Mucosa of rectum (tissue), 2 donors: ENCODE results near the gene ATXN1L.
"Not testable (repeated sequence)": the region's sequence is repeated elsewhere in the genome, so short reads cannot be mapped to it uniquely, and the experiment has no call there.

Experiments
- H3K27ac ChIP-seq, 2 donors: one replicate each; pipeline ENCODE4 v1.7.0; 2013; ENCODE audit warnings: inconsistent platforms in 2 of 2, low read depth in 2 of 2, low read length in 2 of 2
- H3K27me3 ChIP-seq, 2 donors: one replicate each; pipeline ENCODE4 v1.7.0; 2013; ENCODE audit warnings: low read length in 2 of 2; ENCODE audit not compliant: control insufficient read depth in 2 of 2, insufficient read depth in 2 of 2
- H3K36me3 ChIP-seq, 2 donors: one replicate each; pipeline ENCODE4 v1.7.0; 2013; ENCODE audit warnings: low read length in 2 of 2; ENCODE audit not compliant: control insufficient read depth in 2 of 2, insufficient read depth in 2 of 2
- H3K4me1 ChIP-seq, 2 donors: one replicate each; pipeline ENCODE4 v1.7.0; 2013; ENCODE audit warnings: low read length in 2 of 2, mild to moderate bottlenecking in 1 of 2; ENCODE audit not compliant: control insufficient read depth in 2 of 2, insufficient read depth in 2 of 2
- H3K4me3 ChIP-seq, 2 donors: one replicate each; pipeline ENCODE4 v1.7.0; 2013; ENCODE audit warnings: low read length in 2 of 2
- H3K9ac ChIP-seq, 2 donors: one replicate each; pipeline ENCODE4 v1.7.0; 2013; ENCODE audit warnings: low read length in 2 of 2, low read depth in 1 of 2, mild to moderate bottlenecking in 1 of 2
- H3K9me3 ChIP-seq, 2 donors: one replicate each; pipeline ENCODE4 v1.7.0; 2013; ENCODE audit warnings: low read length in 2 of 2; ENCODE audit not compliant: control insufficient read depth in 2 of 2
- donor health status: healthy.
- donor health status: Normal muscosa, but diverticular disease.

ATXN1L gene

GRCh38 chr16:71845639-71846430 lies at the start of gene ATXN1L:
ATXN1L (plus strand) TSS chr16:71845976; CDS start chr16:71849741, 3,765 bp downstream.
- no peaks in the 10 kb centered on the region for H3K9me3 ChIP-seq
- peak within 1 kb of the TSS; percentile 78 to 95 for H3K4me3 ChIP-seq
- peak within 1 kb of the TSS; percentile 92 to 96 for H3K9ac ChIP-seq
- H3K4me1 ChIP-seq: peaks cover 8% of the 10 kb centered on the region in 2 donors
- H3K27me3 ChIP-seq: no peaks in the 10 kb centered on the region
- peak within 1 kb of the TSS; percentile 70 to 86 for H3K27ac ChIP-seq
- peaks cover 20 to 22% of the 10 kb centered on the region in 2 donors for H3K36me3 ChIP-seq

- no peaks in the 10 kb centered on the region for H3K4me1 ChIP-seq
- H3K9ac ChIP-seq: no peak overlapping the region
- no peaks in the 10 kb centered on the region for H3K9me3 ChIP-seq
- H3K4me3 ChIP-seq: no peak overlapping the region
- peaks cover 0 to 7% of the 10 kb centered on the region in 2 donors for H3K36me3 ChIP-seq
- no peaks in the 10 kb centered on the region for H3K27me3 ChIP-seq
- no peak overlapping the region for H3K27ac ChIP-seq
Measured at GRCh38 chr16:71796501-71797097, 49.2 kb upstream of the ATXN1L start.

GRCh38 chr16:71803305-71803690 lies 42.5 kb upstream of the ATXN1L start:
- no peaks in the 10 kb centered on the region for H3K27me3 ChIP-seq
- peaks cover 0 to 6% of the 10 kb centered on the region in 2 donors for H3K36me3 ChIP-seq
- H3K9ac ChIP-seq: no peak overlapping the region
- H3K27ac ChIP-seq: no peak overlapping the region
- H3K9me3 ChIP-seq: no peaks in the 10 kb centered on the region
- H3K4me1 ChIP-seq: peaks cover 0 to 12% of the 10 kb centered on the region in 2 donors
- H3K4me3 ChIP-seq: no peak overlapping the region

GRCh38 chr16:71807905-71808592 lies 37.7 kb upstream of the ATXN1L start:
- peaks cover 0 to 2% of the 10 kb centered on the region in 2 donors for H3K36me3 ChIP-seq
- H3K9ac ChIP-seq: peak overlapping the region; percentile 90 to 97
- no peaks in the 10 kb centered on the region for H3K9me3 ChIP-seq
- H3K4me1 ChIP-seq: peaks cover 0 to 15% of the 10 kb centered on the region in 2 donors
- H3K27ac ChIP-seq: peak overlapping the region; percentile 93 to 98
- peak overlapping the region; percentile 86 to 88 for H3K4me3 ChIP-seq
- H3K27me3 ChIP-seq: no peaks in the 10 kb centered on the region

GRCh38 chr16:71808593-71809459 lies 37.0 kb upstream of the ATXN1L start, which contains the start of gene AP1G1:
AP1G1 (minus strand) TSS chr16:71808834; CDS start chr16:71789479, 19,355 bp downstream.
- Histone ChIP-seq H3K27me3 (no peaks in the 10 kb centered on the region), H3K4me1 (peaks cover 0 to 15% of the 10 kb centered on the region in 2 donors), H3K9ac (peak within 1 kb of the TSS; percentile 93 to 97), H3K9me3 (no peaks in the 10 kb centered on the region), H3K27ac (peak within 1 kb of the TSS; percentile 93 to 98), H3K4me3 (peak within 1 kb of the TSS; percentile 88 to 94), H3K36me3 (peaks cover 0 to 2% of the 10 kb centered on the region in 2 donors)

- Histone ChIP-seq H3K4me1 (peaks cover 0 to 15% of the 10 kb centered on the region in 2 donors), H3K27ac (peak overlapping the region in 1 of 2 donors; percentile 93)
- H3K9me3 ChIP-seq, H3K27me3 ChIP-seq, H3K36me3 ChIP-seq, H3K4me3 ChIP-seq, H3K9ac ChIP-seq: not testable (repeated sequence)
Measured at GRCh38 chr16:71810155-71810530, 35.6 kb upstream of the ATXN1L start.

GRCh38 chr16:71811261-71811803 lies 34.4 kb upstream of the ATXN1L start:
- Histone ChIP-seq H3K9ac (no peak overlapping the region), H3K27me3 (no peaks in the 10 kb centered on the region), H3K9me3 (no peaks in the 10 kb centered on the region), H3K4me1 (peaks cover 0 to 11% of the 10 kb centered on the region in 2 donors), H3K4me3 (no peak overlapping the region), H3K27ac (no peak overlapping the region), H3K36me3 (no peaks in the 10 kb centered on the region)

- not testable (repeated sequence) for H3K27me3 ChIP-seq, H3K4me3 ChIP-seq, H3K9me3 ChIP-seq, H3K36me3 ChIP-seq, H3K9ac ChIP-seq, H3K4me1 ChIP-seq
- peak overlapping the region; percentile 56 to 61 for H3K27ac ChIP-seq
Measured at GRCh38 chr16:71817155-71817500, 28.6 kb upstream of the ATXN1L start.

- Histone ChIP-seq H3K4me1 (no peaks in the 10 kb centered on the region), H3K9me3 (no peaks in the 10 kb centered on the region), H3K27me3 (no peaks in the 10 kb centered on the region), H3K36me3 (no peaks in the 10 kb centered on the region), H3K27ac (no peak overlapping the region), H3K4me3 (no peak overlapping the region), H3K9ac (no peak overlapping the region)
Measured at GRCh38 chr16:71826533-71827017, 19.2 kb upstream of the ATXN1L start.
